Stimulated activated CD8-positive, alpha-beta memory T cell treated with anti-CD3 and anti-CD28 coated beads, Interleukin-15, amount 100 ng/mL, for 24 hours (primary cell): Measurements from ENCODE around the gene LYZL6.

ENCODE experiments used
- DNase-seq: peaks from one replicate; pipeline ENCODE4 v3.0.0-alpha.2; 2020; ENCODE audit warnings: low read depth

The LYZL6 gene, protein sequence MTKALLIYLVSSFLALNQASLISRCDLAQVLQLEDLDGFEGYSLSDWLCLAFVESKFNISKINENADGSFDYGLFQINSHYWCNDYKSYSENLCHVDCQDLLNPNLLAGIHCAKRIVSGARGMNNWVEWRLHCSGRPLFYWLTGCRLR

DNA sequence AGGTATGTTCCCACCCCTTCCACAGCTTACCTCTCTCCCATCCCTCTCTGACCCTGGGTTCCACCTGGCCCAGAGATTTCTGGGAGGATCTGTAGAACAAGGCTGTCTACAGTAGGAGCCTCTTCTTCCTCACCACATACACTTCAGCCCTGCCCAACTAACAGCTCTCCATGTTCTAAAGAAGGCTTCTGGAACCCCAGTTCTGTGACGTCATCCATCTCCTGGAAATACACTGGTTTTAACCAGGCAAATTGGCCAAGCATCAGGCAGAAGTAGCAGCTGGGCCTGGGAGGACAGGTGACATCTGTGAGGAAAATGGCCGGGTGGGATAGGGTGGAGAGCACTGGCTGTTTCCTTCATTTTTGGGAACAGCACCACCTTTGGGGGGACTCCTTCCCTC, at the start of gene LYZL6:
TSS of gene LYZL6 (minus strand) at position 177 of the 400 bp plus-strand sequence. CDS start 4,357 bp downstream, outside the sequence.
- no peak for DNase-seq

DNA sequence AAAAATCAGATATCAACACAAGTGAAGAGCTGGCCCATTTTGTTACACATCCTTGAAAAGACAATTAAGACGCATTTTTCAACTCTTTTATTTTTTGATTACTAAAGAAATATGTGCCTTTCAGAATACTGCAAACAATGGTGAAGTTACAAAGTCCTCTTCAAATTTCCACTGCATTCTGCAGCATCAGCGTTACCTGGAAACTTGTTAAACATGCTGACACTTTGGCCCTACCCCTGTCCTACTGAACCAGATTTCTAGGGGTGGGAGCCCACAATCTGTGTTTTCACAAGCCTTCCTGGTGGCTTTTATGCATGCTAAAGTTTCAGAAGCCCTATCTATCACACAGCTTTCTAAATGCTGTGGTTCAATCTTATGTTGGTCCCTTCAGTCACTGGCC, 47.6 kb upstream of the LYZL6 start:
- DNase-seq, result no peak

DNA sequence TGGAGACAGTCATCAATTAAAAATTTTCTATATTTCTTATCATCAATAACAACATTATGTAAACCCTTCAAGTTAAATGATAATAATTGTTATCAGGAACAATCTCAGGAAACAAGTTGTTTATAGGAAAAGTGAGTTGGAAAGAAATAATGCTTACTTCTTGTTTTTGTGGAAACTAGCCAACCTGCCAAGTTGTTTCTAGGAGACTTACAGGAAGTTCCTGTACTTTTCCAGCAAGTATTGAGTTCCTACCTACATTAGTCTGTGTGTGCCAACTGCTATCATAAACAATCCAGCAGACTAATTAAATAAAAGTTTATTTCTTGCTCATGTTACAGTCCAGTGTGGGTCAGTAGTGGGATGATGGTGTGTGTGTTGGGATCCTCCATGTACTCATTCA, 44.7 kb upstream of the LYZL6 start:
- DNase-seq, result no peak

DNA sequence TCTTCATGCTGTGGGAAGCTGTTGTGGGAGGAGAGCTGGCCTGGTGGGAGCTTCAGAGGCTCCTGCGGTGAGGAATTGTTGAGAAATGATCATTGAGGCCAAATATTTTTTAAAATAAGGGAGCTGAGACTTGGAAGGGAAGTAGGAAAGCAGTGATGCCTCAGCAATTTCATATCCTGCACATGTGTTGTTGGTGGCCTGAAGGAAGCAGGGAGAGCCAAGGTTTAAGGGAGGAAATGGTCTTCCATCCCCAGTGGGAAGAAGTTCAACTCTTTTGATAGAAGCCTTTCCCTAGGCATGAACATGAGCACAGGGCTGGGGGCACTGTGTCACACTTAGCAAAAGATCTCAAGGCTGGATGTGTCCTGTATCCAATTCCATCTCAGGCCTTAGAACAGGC, 43.1 kb upstream of the LYZL6 start, which contains the start of gene CCL14:
TSS of gene CCL14 (minus strand) at position 87 of the 400 bp plus-strand sequence. CDS start at position 7, 80 bp downstream.
- no peak for DNase-seq

DNA sequence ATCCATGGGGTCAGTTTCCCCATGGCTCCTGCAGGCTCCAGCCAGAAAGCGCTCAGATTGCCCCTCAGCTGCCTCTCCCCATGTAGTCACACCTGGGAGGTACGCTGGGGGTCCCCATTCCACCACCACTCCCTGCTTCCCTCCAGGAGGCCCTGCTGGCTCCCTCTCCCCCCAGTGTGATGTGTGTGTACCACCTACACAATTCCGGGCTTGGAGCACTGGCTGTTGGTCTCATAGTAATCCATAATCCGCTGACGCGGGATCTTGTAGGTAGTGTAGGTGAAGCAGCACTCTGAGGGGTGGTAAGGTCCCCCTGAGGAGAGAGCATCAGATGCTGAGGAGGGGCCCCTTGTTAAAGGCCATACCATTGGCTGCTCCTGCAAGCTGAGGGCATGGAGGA, 40.6 kb upstream of the LYZL6 start:
- no peak for DNase-seq

DNA sequence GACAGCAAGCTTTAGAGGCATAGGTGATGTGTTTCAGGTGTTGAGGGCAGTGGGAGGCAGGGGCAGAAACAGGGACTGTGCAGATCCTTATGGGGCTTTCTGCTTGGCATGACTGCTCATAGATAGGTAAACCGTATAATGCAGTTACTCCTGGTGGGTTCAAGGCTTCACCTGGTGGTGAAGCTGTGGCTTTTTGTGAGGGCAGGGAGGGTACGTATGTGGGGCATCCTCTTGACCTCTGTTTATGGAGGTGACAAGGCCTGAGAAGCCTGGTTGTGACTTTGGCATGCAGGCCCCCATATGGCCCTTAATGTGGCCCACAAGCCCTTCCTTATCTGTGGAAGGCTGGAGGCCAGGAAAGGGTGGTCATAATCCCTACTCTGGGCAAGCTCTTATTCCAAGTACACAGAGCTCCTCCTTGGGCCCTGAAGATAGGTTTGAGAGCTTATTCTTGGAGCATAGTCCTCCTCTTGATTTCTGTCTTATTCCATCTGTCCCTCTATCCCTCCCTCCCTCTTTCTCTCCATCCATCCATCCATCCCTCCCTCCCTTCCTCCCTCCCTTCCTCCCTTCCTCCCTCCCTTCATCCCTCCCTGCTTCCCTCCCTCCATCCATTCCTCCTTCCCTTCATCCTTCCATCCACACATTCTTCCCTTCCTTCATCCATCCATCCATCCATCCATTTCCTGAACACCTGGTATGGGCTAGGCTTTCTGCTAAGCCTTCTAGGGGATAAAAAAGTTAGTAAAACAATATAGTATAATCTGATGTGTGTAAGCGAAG, 39.1 kb upstream of the LYZL6 start:
- no peak for DNase-seq

DNA sequence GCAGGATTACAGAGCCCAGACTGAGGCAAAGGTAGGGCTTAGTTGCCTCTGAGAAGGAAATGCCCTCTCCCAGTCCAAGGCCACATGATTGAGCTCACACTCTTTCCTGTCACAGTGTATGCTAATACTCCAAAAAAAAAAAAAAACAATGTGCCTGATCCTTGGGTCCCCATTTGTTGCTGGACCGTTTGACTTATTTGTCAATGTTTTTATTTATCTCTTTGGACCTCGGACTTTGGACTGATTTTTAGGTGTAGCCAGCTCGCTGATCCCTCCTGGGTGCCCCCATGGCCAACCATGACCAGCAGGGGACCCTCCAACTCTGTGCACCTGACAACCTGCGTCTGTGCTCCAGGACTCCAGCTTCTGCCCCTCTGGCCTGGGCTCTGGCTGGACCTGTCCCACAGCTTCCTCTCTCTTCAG, 38.4 kb upstream of the LYZL6 start:
- no peak for DNase-seq

DNA sequence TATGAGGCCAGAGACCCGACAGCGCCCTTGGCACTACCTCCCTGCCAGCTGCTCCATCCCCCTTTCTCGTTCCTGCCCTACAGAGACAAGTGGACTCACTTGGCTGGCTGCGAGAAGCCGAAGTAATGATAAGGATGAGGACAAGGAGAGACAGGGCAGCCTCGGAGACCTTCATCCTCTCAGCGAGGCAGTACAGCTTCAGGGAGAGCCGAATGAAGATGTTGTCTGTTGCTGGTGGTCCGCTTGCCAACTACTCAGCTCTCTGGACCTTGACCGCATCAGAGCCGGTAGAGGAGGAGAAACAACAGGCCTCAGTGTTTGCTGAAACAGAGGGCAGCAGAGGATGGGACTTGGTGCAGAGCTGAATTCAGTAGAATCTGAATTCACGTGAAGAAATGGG, 37.7 kb upstream of the LYZL6 start, which contains the start of gene CCL16:
TSS of gene CCL16 (minus strand) at position 252 of the 400 bp plus-strand sequence. CDS start at position 175, 77 bp downstream.
- DNase-seq, result no peak

DNA sequence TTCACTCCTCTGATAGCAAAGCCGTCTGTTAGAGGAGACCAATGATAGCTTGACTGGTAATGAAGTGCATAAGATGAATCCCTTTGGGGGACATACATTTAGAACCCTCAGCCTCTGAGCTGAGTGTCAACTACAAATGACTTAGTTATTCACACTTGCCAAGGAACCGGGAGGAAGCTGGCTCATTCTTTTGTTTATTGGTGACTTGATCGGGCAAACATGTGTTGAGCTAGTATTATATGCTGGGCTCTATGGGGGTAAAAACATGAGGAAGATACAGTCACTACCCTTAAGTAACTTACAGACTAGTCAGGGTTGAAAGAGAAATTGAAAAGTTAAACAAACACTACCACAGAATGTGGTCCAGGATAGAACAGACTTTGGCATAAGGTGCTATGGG, 34.8 kb upstream of the LYZL6 start:
- DNase-seq, result no peak

DNA sequence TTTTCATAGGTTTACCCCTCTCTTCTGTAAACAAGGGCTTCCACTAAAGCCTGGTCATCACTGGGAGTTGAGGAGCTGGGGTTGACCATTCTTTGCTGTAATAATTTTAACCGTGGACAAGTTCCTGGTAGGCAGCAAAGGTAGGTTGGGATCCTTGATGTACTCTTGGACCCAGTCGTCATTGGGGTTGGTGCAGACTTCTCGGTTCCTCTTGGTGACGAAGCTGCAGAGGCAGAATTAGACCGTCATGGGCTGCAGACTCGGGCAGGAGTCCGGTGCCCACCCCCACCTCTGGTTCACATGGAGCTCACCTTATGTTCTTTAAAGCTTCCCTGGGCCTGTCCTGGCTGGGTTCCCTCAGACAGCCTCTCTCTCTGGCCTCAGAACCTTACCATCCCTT, 34.0 kb upstream of the LYZL6 start:
- no peak for DNase-seq

DNA sequence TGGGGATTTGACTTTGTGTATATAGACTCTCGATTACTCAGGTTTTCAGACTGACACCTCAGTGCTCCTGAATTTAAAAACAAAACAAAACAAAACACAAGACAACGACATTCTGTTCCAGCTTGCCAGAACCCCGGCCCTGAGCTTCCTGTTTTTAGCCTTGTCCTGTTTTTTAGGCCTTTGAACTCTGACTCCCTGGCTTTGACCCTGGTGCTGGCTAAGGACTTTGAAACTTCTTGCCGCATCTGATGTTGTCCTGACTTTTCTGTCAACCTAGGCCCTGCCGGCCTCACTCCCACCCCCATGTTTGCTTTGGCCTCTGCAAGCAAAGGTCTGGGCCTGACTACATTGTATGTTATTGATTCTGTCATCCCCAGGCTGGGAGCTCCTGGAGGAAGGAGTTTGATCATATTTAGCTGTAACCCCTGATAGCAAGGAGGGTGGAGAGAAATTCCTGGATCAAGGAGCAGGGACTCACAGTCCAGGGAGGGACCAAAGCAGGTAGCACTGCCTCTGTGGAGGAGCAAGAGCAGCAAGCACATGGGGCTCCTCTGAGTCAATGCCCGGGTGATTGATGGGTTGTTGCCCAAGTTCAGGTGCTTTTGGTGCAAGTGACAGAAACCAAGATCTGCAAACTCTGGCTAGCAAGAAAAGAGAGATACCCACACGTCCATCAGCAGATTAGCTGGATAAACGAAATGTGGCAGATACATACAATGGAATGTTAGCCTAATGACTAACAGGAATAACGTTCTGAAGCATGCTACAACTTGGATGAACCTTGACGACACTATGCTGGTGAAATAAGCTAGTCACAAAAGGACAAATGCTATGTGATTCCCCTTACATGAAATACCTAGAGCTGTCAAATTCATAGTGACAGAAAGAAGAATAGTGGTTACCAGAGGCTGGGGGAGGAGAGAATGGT, 30.1 kb upstream of the LYZL6 start:
- no peak for DNase-seq

DNA sequence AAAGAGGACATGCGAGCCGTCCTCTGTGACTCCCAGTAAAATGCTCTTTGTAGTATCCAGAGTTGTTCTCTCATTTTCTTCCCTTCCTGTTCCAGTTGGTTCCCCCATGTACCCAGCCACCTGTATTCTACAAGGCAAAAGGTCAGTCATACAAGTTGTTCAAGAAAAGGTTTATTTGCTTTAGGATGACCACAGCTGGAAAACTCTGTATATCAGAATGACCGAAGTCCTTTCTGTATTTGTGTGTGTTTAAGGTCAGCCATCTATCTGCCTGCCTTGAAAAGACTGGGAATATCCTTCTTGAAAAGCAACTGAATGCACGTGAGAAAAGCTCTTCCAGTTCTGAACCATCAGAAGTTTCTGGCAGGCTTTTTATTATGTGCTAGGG, 29.4 kb upstream of the LYZL6 start:
- DNase-seq, result no peak

DNA sequence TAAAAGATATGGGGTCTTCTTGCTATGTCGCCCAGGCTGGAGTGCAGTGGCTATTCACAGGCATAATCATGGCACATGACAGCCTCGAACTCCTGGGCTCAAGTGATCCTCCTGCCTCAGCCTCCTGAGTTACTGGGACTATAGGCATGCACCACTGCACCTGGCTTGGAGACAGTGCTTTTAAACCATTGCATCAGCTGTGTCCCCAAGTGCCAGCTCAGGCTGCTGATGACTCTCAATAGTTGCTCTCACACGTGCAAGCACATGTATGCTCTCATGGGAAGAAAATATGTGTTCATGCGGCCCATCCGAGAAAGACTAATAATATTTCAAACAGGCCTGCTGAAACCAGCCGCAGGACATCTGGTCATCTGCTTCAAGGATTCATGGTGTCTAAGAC, 29.0 kb upstream of the LYZL6 start:
- DNase-seq, result no peak

DNA sequence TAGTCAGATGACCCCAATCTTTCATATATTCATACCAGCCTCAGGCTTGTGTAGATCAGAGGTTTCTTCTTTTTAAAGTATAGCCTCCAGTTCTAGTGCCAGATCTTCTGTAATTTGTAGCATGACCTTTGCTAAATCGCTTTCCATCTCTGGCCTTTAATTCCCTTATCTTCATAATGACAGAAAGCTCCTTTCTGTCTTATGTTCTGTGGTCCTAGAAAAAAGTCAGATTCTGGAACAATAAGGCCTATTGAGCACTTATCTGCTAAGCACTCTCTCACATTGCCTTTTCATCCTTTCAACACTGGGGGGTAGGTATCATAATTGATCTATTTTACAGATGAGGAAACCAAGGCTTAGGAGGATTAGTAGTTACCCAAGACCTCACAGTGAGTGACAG, 28.6 kb upstream of the LYZL6 start:
- no peak for DNase-seq

DNA sequence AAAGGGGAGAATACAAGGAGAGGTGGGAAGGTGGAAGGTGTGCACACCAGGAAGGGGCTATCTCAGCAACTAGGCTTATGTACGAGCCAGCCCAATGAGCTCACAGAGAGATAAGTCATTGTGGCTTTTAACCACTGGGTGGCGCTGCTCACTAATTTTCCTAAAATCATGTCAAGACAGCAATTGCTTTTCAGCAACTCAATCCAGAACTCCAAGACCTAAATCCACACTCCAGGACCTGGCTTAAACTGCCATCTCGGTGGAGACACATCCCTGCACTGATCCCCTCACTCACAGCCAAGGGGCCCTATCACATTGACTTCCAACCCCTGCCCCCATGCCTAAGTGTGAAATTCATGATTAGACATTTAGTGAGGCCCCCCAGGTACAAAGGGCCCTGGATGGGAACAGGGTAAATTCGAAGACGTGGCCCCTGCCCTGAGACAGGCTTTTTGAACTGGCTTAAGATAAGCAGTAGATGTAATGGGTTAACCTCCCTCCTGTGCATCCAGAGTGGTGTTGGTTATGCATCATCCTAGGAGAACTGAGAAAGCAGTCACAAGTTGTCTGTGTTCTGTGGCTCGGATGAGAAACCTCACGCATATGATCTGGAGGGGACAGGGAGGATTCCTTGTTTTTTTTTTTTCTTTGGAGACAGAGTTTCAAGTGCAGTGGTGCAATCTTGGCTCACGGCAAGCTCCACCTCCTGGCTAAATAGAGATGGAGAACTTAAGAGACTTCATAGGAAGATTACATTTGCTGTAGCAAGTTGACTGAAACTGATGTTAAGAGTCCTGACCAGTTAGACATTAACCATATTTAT, 26.3 kb upstream of the LYZL6 start:
- peak; percentile 38 for DNase-seq

DNA sequence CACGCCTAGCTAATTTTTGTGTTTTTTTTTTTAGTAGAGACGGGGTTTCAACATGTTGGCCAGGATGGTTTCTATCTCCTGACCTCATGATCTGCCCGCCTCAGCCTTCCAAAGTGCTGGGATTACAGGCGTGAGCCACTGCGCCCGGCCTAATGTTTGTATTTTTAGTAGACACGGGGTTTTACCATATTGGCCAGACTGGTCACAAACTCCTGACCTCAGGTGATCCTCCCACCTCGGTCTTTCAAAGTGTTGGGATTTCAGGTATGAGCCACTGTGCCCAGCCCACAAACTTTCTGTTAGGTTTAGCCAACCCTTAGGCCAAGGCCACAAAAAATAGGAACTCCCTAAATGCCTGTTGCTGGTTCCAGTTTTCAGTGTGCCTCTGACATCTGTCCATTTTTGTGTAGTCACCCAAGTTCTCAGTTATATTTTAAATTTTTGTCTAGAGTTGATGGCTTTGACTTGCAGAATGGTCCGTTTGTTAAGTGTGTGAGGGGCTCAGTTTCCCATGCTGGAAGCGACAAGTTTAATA, 25.1 kb upstream of the LYZL6 start:
- no peak for DNase-seq

DNA sequence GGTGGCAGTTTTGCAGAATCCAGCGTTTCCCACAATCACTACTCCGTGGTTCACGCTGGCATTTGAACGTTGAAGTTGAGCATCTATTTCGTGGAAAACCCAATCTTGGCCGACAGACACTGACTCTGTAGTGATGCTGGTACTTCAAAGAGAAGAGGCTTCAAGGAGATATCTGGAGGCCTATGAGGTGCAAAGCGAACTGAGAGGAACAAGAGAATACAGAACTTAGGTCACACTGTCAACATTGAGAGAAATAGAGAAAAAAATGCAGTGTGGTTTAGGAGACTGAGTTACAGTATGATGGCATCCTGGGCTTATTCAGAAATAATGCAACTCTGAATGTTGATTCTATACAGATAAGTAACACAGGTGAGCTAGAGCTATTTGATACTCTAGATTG, 21.8 kb upstream of the LYZL6 start:
- DNase-seq, result no peak

DNA sequence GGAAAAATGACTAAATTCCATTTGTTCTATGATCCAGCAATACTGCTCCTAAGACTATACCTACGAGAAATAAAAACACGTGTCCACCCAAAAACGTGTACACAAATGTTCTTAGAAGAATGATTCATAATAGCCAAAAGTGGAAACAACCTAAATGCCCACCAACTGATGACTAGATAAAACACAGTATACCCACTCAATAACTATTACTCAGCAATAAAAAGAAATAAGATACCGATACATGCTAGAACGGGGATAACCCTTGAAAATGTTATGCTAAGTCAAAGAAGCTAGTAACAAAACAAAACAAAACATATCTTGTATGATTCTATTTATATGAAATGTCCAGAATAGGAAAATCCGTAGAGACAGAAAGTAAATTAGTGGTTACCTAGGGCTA, 20.1 kb upstream of the LYZL6 start:
- DNase-seq, result no peak

DNA sequence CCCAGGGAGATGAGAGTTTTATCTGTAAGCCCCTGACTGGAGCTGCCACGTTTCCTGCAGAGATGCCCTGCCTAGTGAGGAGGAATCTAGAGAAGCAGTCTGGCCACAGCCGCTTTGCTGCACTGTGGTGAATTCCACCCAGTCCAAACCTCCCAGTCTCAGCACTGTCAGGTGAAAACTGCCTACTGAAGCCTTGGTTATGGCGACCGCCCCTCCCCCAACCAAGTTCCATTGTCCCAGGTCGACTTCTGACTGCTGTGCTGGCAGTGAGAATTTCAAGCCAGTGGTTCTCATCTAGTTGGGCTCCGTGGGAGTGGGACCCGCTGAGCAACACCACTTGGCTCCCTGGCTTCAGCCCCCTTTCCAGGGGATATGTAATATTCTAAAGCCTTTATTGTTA, 10.2 kb upstream of the LYZL6 start:
- DNase-seq, result no peak

DNA sequence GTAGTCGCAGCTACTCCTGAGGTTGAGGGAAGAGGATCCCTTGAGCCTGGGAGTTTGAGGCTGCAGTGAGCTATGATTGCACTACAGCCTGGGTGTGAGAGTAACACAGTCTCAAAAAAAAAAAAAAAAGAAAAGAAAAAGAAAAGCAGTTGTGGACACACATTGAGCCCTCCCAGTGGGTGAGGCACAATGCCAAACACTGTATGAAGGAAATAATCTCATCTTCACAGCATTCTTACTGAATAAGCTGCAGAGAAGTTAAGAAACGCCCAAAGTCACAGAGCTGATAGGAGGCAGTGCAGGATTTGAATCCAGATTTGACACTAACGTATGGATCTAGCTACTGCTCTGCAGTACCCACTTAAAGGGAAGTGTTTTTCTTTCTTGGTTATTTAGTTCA, 5.9 kb upstream of the LYZL6 start:
- DNase-seq, result no peak

DNA sequence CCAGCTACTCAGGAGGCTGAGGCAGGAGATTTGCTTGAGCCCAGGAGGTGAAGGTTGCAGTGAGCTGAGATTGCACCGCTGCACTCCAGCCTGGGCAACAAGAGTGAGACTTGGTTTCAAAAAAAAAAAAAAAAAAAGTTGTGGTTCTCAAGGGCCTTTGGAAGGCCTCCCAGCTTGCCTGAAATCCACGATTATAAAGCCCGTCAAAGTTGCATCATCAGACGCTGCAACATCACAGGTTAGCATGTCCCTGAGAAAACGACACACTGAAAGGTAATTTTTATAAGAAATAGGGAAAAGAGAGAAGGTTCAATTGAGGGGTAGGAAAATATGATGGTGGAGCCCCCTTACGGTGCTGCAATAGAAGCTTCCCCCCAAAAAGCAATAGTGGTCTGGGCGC, 4.6 kb upstream of the LYZL6 start:
- no peak for DNase-seq
